Mesothelial cell of epicardium (in vitro differentiated cells): ENCODE results near the gene SIL1. TPM values are rescaled to one million over a fixed set of nuclear protein-coding genes. Genes with fewer than 3 reads are reported as not detected.

ENCODE experiments used
- DNase-seq, 2 experiments: peaks; one replicate each; pipeline ENCODE4 v3.0.0; 2021; ENCODE audit warnings: low spot score in 2 of 2; ENCODE audit not compliant: unreplicated experiment in 2 of 2
- H3K27ac Mint-ChIP-seq: 2 replicates; pipeline ENCODE4 v1.8.0; 2021; ENCODE audit warnings: mixed read lengths
- H3K27me3 Mint-ChIP-seq: 2 replicates; pipeline ENCODE4 v1.8.0; 2021; ENCODE audit warnings: low read depth, mixed read lengths
- H3K36me3 Mint-ChIP-seq: 2 replicates; pipeline ENCODE4 v1.8.0; 2021; ENCODE audit warnings: mixed read lengths
- H3K4me1 Mint-ChIP-seq: 2 replicates; pipeline ENCODE4 v1.8.0; 2021; ENCODE audit warnings: mixed read lengths
- H3K4me3 Mint-ChIP-seq: 2 replicates; pipeline ENCODE4 v1.8.0; 2021; ENCODE audit warnings: mild to moderate bottlenecking, moderate library complexity, mixed read lengths
- H3K9me3 Mint-ChIP-seq: 2 replicates; pipeline ENCODE4 v1.8.0; 2021; ENCODE audit warnings: mixed read lengths
- CTCF ChIP-seq: fragments of 200-600 bp; sonication (generic); IDR thresholded peaks from one replicate; pipeline ENCODE4 v1.5.0; 2021; ENCODE audit warnings: antibody characterized with exemption; ENCODE audit not compliant: unreplicated experiment
- total RNA-seq: library from RNA; stranded (reverse); gene quantifications from 3 replicates; pipeline ENCODE4 v1.2.1, GENCODE V29; 2021

SIL1 gene
- total RNA-seq, 1 donor from 2014 or later = 46.2 TPM

DNA sequence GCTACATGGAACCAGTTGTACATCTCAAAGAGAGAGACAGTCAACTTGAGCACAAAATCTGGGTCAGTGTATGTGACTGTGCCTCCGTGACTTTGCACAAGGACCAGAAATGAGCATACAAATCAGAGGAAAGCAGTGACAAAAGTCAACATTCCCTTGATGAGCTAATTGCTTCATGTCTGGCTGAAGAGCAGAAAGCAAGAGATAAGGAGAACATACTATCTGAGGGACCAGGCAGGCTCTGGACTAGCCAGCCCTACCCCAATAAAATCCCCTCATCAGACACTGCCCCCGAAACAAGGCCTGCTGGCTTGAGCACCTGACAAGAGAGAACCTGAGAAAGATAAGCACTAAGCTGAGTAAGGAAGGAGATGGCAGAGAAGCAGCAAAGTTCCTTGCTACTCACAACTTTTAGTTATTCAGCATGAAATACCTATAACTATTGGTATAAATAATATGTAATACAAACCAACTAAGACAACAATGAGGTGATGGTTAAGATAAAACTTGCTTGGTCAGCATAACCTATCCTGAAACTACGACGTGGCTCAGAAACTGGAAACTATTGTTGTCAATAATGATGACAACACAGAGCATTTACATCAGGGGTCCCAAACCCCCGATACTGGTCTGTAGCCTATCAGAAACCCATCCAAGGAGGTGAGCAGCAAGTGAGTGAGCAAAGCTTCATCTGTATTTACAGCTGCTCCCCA, 9.5 kb downstream of the SIL1 start:
- Mint-ChIP-seq H3K4me1 (peaks cover 34% of the 10 kb centered on the region), H3K4me3 (no peak overlapping the region), H3K27me3 (no peaks in the 10 kb centered on the region), H3K36me3 (peaks cover 17% of the 10 kb centered on the region), H3K27ac (peak overlapping the region; percentile 88), H3K9me3 (peaks cover 3% of the 10 kb centered on the region)
- DNase-seq = no peak
- no peak for TF ChIP-seq CTCF

DNA sequence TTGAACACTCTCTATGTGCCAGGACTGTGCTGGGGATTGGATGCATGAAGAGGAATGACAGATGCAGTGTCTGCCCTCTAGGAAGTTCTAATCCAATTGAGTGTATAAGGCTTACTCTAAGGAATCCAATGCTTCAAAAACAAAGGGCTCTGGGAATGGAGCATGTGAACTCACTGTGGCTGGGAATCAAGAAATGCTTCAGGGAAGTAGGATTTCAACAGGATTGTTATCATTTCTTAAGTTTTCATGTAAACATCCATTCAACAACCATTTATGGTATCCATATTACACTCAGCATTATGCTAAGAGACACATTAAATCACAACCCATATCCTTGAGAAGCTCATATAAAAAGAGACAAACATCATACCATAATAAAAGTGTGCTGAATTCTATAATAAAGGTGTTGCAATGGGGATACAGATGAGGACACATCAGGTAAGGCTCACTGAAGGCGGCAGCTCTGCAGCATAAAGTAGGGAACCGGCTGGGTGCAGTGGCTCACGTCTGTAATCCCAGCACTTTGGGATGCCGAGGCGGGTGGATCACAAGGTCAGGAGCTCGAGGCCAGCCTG, 11.3 kb downstream of the SIL1 start:
- Mint-ChIP-seq H3K4me1 (peaks cover 53% of the 10 kb centered on the region), H3K27me3 (no peaks in the 10 kb centered on the region), H3K36me3 (peaks cover 8% of the 10 kb centered on the region), H3K4me3 (no peak overlapping the region), H3K27ac (no peak overlapping the region), H3K9me3 (no peaks in the 10 kb centered on the region)
- no peak for DNase-seq
- no peak for TF ChIP-seq CTCF

DNA sequence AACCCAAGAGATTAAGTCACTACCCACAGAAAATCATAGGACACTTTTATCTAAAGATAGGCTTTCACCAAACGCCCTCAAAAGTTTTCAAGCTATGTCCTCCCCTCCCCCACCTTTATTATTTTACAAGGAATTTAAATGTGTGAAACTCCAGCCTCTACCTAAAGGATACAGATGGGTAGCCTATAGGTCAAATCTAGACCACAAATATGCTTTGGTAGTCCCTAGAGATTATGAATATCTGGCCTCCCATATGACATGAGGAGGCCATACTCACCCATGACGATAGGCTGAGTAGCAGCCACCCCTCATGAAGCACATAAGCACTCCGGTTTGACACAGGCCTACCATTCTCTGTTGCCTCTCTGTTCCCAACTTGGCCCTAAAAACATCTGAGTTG, 11.9 kb downstream of the SIL1 start:
- Mint-ChIP-seq H3K27me3 (no peaks in the 10 kb centered on the region), H3K27ac (peak overlapping the region; percentile 5), H3K4me1 (peaks cover 59% of the 10 kb centered on the region), H3K9me3 (no peaks in the 10 kb centered on the region), H3K4me3 (no peak overlapping the region), H3K36me3 (peaks cover 7% of the 10 kb centered on the region)
- DNase-seq = no peak
- TF ChIP-seq CTCF = no peak

DNA sequence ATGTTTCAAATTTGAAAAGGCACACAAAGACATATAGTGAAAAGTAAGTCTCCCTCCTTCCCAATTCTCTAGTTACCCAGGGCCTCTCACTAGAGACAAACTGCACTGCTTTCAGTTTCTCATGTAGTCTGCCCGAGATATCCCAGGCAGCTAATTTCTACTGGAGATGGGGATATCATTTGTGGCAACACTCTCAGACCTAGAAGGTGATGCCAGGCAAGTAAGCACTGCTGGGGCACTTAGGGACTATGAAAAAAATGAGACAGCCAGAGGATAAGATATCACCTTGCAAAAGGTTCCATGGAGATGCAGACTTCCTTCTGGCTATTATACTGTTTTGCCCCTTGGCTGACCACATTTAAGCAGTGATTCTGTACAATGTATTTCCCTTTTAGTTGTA, 12.6 kb downstream of the SIL1 start:
- peaks cover 61% of the 10 kb centered on the region for H3K4me1 Mint-ChIP-seq
- no peaks in the 10 kb centered on the region for H3K27me3 Mint-ChIP-seq
- no peak for TF ChIP-seq CTCF
- peak overlapping the region; percentile 74 for H3K27ac Mint-ChIP-seq
- no peaks in the 10 kb centered on the region for H3K9me3 Mint-ChIP-seq
- no peak for DNase-seq
- H3K36me3 Mint-ChIP-seq = peaks cover 5% of the 10 kb centered on the region
- H3K4me3 Mint-ChIP-seq = no peak overlapping the region

GRCh38 chr5:139183502-139183901, 14.7 kb downstream of the SIL1 start:
- no peak for DNase-seq
- H3K4me3 Mint-ChIP-seq = no peak overlapping the region
- H3K4me1 Mint-ChIP-seq = peaks cover 66% of the 10 kb centered on the region
- TF ChIP-seq CTCF = no peak
- peak overlapping the region; percentile 48 for H3K27ac Mint-ChIP-seq
- H3K9me3 Mint-ChIP-seq = no peaks in the 10 kb centered on the region
- H3K27me3 Mint-ChIP-seq = no peaks in the 10 kb centered on the region
- peaks cover 4% of the 10 kb centered on the region for H3K36me3 Mint-ChIP-seq
